HepG2 (cell line): ENCODE results near the gene PCBD2. TPM values are rescaled to one million over a fixed set of nuclear protein-coding genes. Genes with fewer than 3 reads are reported as not detected.

Experiments used
- ETV5 ChIP-seq: IDR thresholded peaks from 2 replicates; pipeline ENCODE4 v1.6.1; 2018; ENCODE audit warnings: missing biosample characterization, missing genetic modification reagents, inconsistent platforms, borderline replicate concordance
- FOXM1 ChIP-seq: sonication (generic); formaldehyde crosslinking; IDR thresholded peaks from 2 replicates; pipeline ENCODE4 v1.5.0; 2020; ENCODE audit warnings: missing genetic modification reagents
- HOXD1 ChIP-seq: sonication (generic); formaldehyde crosslinking; IDR thresholded peaks from 2 replicates; pipeline ENCODE4 v1.5.0; 2020; ENCODE audit warnings: missing genetic modification reagents
- ISL2 ChIP-seq: sonication (generic); formaldehyde crosslinking; IDR thresholded peaks from 2 replicates; pipeline ENCODE4 v1.5.0; 2020; ENCODE audit warnings: missing genetic modification reagents
- JUNB ChIP-seq: sonication (generic); formaldehyde crosslinking; IDR thresholded peaks from 2 replicates; pipeline ENCODE4 v1.8.0; 2022; ENCODE audit warnings: missing genetic modification reagents, mild to moderate bottlenecking, borderline replicate concordance
- MBNL3 ChIP-seq: fragments of 250-450 bp; sonication (Bioruptor Pico); conservative IDR thresholded peaks from 2 replicates; pipeline ENCODE4 v1.8.0; 2022; ENCODE audit warnings: mild to moderate bottlenecking, inconsistent platforms
- NFIB ChIP-seq: sonication (generic); formaldehyde crosslinking; IDR thresholded peaks from 2 replicates; pipeline ENCODE4 v1.9.0; 2021; ENCODE audit warnings: missing genetic modification reagents, mild to moderate bottlenecking, borderline replicate concordance
- RBFOX2 ChIP-seq: fragments of 200-400 bp; formaldehyde crosslinking; IDR thresholded peaks from 2 replicates; pipeline ENCODE4 v1.6.1; 2017; ENCODE audit warnings: low read depth, mild to moderate bottlenecking, low read length
- SKIL ChIP-seq: sonication (generic); formaldehyde crosslinking; IDR thresholded peaks from 2 replicates; pipeline ENCODE4 v1.8.0; 2022; ENCODE audit warnings: missing genetic modification reagents, mild to moderate bottlenecking, moderate library complexity, borderline replicate concordance
- SRSF4 ChIP-seq: fragments of 200-400 bp; formaldehyde crosslinking; IDR thresholded peaks from one replicate; pipeline ENCODE4 v1.6.1; 2018; ENCODE audit warnings: mild to moderate bottlenecking, low read depth, low read length, moderate library complexity; ENCODE audit not compliant: poor library complexity, severe bottlenecking
- ZFY ChIP-seq: sonication (generic); formaldehyde crosslinking; IDR thresholded peaks from 2 replicates; pipeline ENCODE4 v1.4.0; 2020; ENCODE audit warnings: missing genetic modification reagents
- ZFYVE20 ChIP-seq: sonication (generic); formaldehyde crosslinking; IDR thresholded peaks from 2 replicates; pipeline ENCODE4 v1.8.0; 2023; ENCODE audit warnings: low read depth, mild to moderate bottlenecking, moderate library complexity, missing genetic modification reagents, borderline replicate concordance
- ZNF160 ChIP-seq: sonication (generic); formaldehyde crosslinking; IDR thresholded peaks from 2 replicates; pipeline ENCODE4 v1.8.0; 2022; ENCODE audit warnings: mild to moderate bottlenecking, inconsistent platforms, missing genetic modification reagents
- ZNF20 ChIP-seq: sonication (generic); formaldehyde crosslinking; IDR thresholded peaks from 2 replicates; pipeline ENCODE4 v1.4.0; 2020; ENCODE audit warnings: mild to moderate bottlenecking, moderate library complexity, missing genetic modification reagents
- ZNF260 ChIP-seq: sonication (generic); formaldehyde crosslinking; IDR thresholded peaks from 2 replicates; pipeline ENCODE4 v1.4.0; 2020; ENCODE audit warnings: missing genetic modification reagents, low read depth, mild to moderate bottlenecking, borderline replicate concordance
- ZNF446 ChIP-seq: sonication (generic); formaldehyde crosslinking; IDR thresholded peaks from 2 replicates; pipeline ENCODE4 v1.5.0; 2020; ENCODE audit warnings: mild to moderate bottlenecking, missing genetic modification reagents
- ZNF451 ChIP-seq: sonication (generic); formaldehyde crosslinking; IDR thresholded peaks from 2 replicates; pipeline ENCODE4 v1.5.0; 2020; ENCODE audit warnings: mild to moderate bottlenecking, missing genetic modification reagents
- ZNF567 ChIP-seq: sonication (generic); formaldehyde crosslinking; IDR thresholded peaks from 2 replicates; pipeline ENCODE4 v1.8.1; 2023; ENCODE audit warnings: mild to moderate bottlenecking, missing genetic modification reagents, borderline replicate concordance
- ZNF660 ChIP-seq: sonication (generic); formaldehyde crosslinking; IDR thresholded peaks from 2 replicates; pipeline ENCODE4 v1.5.1; 2020; ENCODE audit warnings: mild to moderate bottlenecking, low read depth, missing genetic modification reagents, borderline replicate concordance
- ZNF720 ChIP-seq: sonication (generic); formaldehyde crosslinking; IDR thresholded peaks from 2 replicates; pipeline ENCODE4 v1.4.0; 2020; ENCODE audit warnings: missing genetic modification reagents
- ZNF782 ChIP-seq: sonication (generic); formaldehyde crosslinking; IDR thresholded peaks from 2 replicates; pipeline ENCODE4 v1.4.0; 2020; ENCODE audit warnings: missing genetic modification reagents, mild to moderate bottlenecking, borderline replicate concordance
- ZSCAN30 ChIP-seq: sonication (generic); formaldehyde crosslinking; IDR thresholded peaks from 2 replicates; pipeline ENCODE4 v1.5.0; 2020; ENCODE audit warnings: mild to moderate bottlenecking, missing genetic modification reagents
- polyA plus RNA-seq, 8 experiments: library from polyadenylated mRNA; depleted of rRNA in 3 of 8; stranded (reverse) in 7 of 8; unstranded in 1 of 8; fragments of >200 nt; fragmentation: Illumina TruSeq in 4 of 8; extraction: Trizol in 4 of 8; gene quantifications; 2 replicates each; pipeline versions ENCODE4 v1.2.1 to v1.2.3, GENCODE V29; 2011 to 2016; ENCODE audit warnings: low read depth in 4 of 8, missing spikeins in 1 of 8, mixed read lengths in 1 of 8; ENCODE audit not compliant: insufficient read depth in 1 of 8
- total RNA-seq, 5 experiments: library from RNA; depleted of rRNA; stranded (reverse); fragments of >200 nt; fragmentation: Illumina TruSeq; extraction: Trizol; gene quantifications; 2 replicates each; pipeline ENCODE4 v1.2.3, GENCODE V29; 2016; ENCODE audit warnings: low read depth in 1 of 5
- TF ChIP-seq, protein P1 (sequence below): sonication (generic); formaldehyde crosslinking; IDR thresholded peaks from 2 replicates; pipeline ENCODE4 v1.4.0; 2020; ENCODE audit warnings: missing genetic modification reagents
- TF ChIP-seq, protein P2 (sequence below): IDR thresholded peaks from 2 replicates; pipeline ENCODE4 v1.6.1; 2012; ENCODE audit warnings: low read depth, low read length, improper control_type of control experiment

Gene PCBD2
- total and polyA plus RNA-seq, 2 of the 13 experiments (the other 11 are each of a cell fraction or from before 2014, with no cell fraction given), result 5.5 to 12.0 TPM

GRCh38 chr5:134873987-134874830 is 30.7 kb upstream of the PCBD2 start, which contains the start of gene TXNDC15 (continued):
- TF ChIP-seq ZNF720 (no peak), ZNF451 (CRISPR knock-in tag) (peak; percentile 76), ZNF567 (CRISPR knock-in tag) (no peak), ETV5 (peak; percentile 83), SRSF4 (no peak), ZNF260 (no peak), ZSCAN30 (0 out of 2 replicates have a peak, but pooled peaks have one; percentile 77), HOXD1 (CRISPR knock-in tag) (peak; percentile 86), FOXM1 (no peak), ZNF20 (CRISPR knock-in tag) (peak; percentile 77; the same call in 1 of the 2 replicates), ISL2 (CRISPR knock-in tag) (peak; percentile 76), MBNL3 (no peak), ZNF660 (CRISPR knock-in tag) (no peak), ZFY (CRISPR knock-in tag) (peak; percentile 96), ZNF782 (CRISPR knock-in tag) (0 out of 2 replicates have a peak, but pooled peaks have one; percentile 71), JUNB (0 out of 2 replicates have a peak, but pooled peaks have one; percentile 41), NFIB (no peak), ZNF160 (peak; percentile 94), ZNF446 (CRISPR knock-in tag) (peak; percentile 84; the same call in 1 of the 2 replicates), SKIL (CRISPR knock-in tag) (no peak), ZFYVE20 (CRISPR knock-in tag) (peak; percentile 79; the same call in 1 of the 2 replicates), RBFOX2 (peak; percentile 97)
- TF ChIP-seq, protein P1, sequence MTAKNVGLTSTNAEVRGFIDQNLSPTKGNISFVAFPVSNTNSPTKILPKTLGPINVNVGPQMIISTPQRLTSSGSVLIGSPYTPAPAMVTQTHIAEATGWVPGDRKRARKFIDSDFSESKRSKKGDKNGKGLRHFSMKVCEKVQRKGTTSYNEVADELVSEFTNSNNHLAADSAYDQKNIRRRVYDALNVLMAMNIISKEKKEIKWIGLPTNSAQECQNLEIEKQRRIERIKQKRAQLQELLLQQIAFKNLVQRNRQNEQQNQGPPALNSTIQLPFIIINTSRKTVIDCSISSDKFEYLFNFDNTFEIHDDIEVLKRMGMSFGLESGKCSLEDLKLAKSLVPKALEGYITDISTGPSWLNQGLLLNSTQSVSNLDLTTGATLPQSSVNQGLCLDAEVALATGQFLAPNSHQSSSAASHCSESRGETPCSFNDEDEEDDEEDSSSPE (CRISPR knock-in tag), result peak; percentile 74
- TF ChIP-seq, protein P2, sequence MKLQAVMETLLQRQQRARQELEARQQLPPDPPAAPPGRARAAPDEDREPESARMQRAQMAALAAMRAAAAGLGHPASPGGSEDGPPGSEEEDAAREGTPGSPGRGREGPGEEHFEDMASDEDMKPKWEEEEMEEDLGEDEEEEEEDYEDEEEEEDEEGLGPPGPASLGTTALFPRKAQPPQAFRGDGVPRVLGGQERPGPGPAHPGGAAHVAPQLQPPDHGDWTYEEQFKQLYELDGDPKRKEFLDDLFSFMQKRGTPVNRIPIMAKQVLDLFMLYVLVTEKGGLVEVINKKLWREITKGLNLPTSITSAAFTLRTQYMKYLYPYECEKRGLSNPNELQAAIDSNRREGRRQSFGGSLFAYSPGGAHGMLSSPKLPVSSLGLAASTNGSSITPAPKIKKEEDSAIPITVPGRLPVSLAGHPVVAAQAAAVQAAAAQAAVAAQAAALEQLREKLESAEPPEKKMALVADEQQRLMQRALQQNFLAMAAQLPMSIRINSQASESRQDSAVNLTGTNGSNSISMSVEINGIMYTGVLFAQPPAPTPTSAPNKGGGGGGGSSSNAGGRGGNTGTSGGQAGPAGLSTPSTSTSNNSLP, result no peak
